ENCODE data around the gene GAA. TPM values are rescaled to one million over a fixed set of nuclear protein-coding genes. Genes with fewer than 3 reads are reported as not detected.

Gene GAA
- total and polyA plus RNA-seq, 10 of the 15 experiments (the other 5 are each of a cell fraction or from before 2014, with no cell fraction given) = 0.18 to 10.5 (median 4.1) TPM

DNA sequence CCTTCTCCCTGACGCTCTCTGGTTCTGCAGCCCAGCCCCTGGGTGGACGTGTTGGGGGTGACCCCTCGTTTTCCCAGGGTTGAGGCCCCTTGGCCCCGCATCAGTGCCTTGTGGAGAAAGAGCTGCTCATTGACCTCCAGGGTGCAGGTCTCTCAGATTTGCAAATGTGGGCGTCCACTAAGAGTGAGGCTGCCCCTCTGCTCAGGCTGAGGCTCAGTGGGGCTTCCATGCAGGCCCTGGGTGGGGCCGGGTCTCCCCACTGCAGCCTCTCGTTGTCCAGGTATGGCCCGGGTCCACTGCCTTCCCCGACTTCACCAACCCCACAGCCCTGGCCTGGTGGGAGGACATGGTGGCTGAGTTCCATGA is 9.0 kb downstream of the GAA start (continued):
- TF ChIP-seq, protein P1, sequence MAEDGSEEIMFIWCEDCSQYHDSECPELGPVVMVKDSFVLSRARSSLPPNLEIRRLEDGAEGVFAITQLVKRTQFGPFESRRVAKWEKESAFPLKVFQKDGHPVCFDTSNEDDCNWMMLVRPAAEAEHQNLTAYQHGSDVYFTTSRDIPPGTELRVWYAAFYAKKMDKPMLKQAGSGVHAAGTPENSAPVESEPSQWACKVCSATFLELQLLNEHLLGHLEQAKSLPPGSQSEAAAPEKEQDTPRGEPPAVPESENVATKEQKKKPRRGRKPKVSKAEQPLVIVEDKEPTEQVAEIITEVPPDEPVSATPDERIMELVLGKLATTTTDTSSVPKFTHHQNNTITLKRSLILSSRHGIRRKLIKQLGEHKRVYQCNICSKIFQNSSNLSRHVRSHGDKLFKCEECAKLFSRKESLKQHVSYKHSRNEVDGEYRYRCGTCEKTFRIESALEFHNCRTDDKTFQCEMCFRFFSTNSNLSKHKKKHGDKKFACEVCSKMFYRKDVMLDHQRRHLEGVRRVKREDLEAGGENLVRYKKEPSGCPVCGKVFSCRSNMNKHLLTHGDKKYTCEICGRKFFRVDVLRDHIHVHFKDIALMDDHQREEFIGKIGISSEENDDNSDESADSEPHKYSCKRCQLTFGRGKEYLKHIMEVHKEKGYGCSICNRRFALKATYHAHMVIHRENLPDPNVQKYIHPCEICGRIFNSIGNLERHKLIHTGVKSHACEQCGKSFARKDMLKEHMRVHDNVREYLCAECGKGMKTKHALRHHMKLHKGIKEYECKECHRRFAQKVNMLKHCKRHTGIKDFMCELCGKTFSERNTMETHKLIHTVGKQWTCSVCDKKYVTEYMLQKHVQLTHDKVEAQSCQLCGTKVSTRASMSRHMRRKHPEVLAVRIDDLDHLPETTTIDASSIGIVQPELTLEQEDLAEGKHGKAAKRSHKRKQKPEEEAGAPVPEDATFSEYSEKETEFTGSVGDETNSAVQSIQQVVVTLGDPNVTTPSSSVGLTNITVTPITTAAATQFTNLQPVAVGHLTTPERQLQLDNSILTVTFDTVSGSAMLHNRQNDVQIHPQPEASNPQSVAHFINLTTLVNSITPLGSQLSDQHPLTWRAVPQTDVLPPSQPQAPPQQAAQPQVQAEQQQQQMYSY (CRISPR knock-in tag; IDR thresholded peaks at IDR 0.05) = no peak
- TF ChIP-seq ZBED1 (IDR thresholded peaks at IDR 0.05; ENCODE audit: borderline replicate concordance) (no peak), YBX1 (IDR thresholded peaks at IDR 0.05) (no peak), SMAD5 (IDR thresholded peaks at IDR 0.05; ENCODE audit: low read depth) (no peak)

DNA sequence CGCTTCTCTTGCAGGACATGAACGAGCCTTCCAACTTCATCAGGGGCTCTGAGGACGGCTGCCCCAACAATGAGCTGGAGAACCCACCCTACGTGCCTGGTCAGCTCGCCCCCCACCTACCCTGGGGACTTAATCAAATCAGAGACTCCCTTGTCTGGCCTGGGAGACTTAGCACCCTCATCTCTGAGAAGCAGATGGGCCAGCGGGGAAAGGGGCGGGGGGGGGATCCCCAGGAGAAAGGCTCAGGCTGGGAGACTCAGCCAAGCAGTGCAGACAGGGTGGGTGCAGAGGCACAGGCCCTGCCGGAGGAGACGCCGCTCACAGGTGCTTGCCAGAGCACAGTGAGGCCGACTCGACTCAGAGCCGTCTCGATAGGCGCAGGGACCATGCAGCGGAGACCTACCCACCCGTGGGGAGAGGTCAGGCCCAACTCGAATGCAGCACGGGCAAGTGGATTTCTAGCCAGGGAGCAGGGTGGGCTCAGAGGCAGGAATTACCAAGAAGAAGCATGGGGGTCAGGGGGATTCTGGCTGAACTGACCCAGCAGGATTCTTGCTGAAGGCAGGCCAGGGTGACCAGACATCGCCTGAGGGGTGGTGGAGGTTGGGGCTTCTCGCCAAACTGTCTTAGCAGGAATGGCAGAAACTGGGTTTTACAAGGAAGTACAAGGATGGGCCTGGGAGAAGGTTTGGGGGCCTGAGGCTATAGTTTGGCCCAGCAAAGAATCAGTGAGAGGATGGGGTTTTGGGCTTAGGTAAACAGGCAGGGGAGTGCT is 9.7 kb downstream of the GAA start:
- in situ Hi-C loops (cut with MboI) = no loop called here
- POLR2A ChIA-PET = no interaction called here
- DNase-seq (ENCODE audit: low read depth, low spot score) (no peak), ATAC-seq (no peak), FAIRE-seq (no peak)
- Histone ChIP-seq H3K9ac (ENCODE audit: control insufficient read depth, insufficient read depth, low read length) (no peak overlapping the region), H3K4me1 (ENCODE audit: control insufficient read depth, insufficient read depth, low read length) (no peaks in the 10 kb centered on the region), H3K27ac (ENCODE audit: control insufficient read depth, insufficient read depth) (no peak overlapping the region), H4K20me1 (ENCODE audit: control insufficient read depth, insufficient read depth) (no peaks in the 10 kb centered on the region; the same call in 1 of the 2 replicates), H3K4me3 (no peak overlapping the region), H3K27me3 (replicated peaks in 1 of 2; ENCODE audit: control insufficient read depth in 2 of 2, insufficient read depth in 2 of 2, low read length in 1 of 2) (peaks cover 0 to 3% of the 10 kb centered on the region in 2 experiments; a peak in 2 of 4 replicates), H3K79me2 (ENCODE audit: control insufficient read depth, insufficient read depth, low read length) (no peaks in the 10 kb centered on the region), H3K4me2 (ENCODE audit: control insufficient read depth, insufficient read depth) (no peak overlapping the region), H3K36me3 (ENCODE audit: control insufficient read depth in 2 of 2, insufficient read depth in 2 of 2, low read length in 1 of 2) (no peaks in the 10 kb centered on the region), H2AFZ (ENCODE audit: control insufficient read depth, low read depth, low read length) (no peak overlapping the region), H3K9me3 (replicated peaks; ENCODE audit: control insufficient read depth, insufficient read depth, low read length) (no peaks in the 10 kb centered on the region; the same call in 2 of the 3 replicates)
- SMC1A ChIA-PET (ENCODE audit: uncharacterized antibody, unreplicated experiment) = no interaction called here
- RAD21 ChIA-PET (ENCODE audit: unreplicated experiment) = no interaction called here
- WGBS (ENCODE audit: insufficient coverage, insufficient replicate concordance, low lambda C conversion rate, missing lambda C conversion rate) = 47% methylated on average over 17 of the region's 21 CpGs
- BruUV-seq (replicated peaks) = no TSS peak
- CTCF ChIA-PET = interaction anchor here (0.6 kb wide), 1 partner anchor 10 kb away, joined by 3 read pairs; the partner anchor contains the start of gene GAA
- intact Hi-C loops (cut with micrococcal nuclease; ENCODE audit: unreplicated experiment) = no loop called here
- TF ChIP-seq NRF1 (conservative IDR thresholded peaks at IDR 0.05; ENCODE audit: low read depth, low read length) = no peak
- no peak for TF ChIP-seq MYB (IDR thresholded peaks at IDR 0.05; ENCODE audit: borderline replicate concordance, low read depth, low read length)
- TF ChIP-seq POLR2AphosphoS5 (IDR thresholded peaks at IDR 0.05; ENCODE audit: low read length) = no peak
- no peak for TF ChIP-seq HSF1 (IDR thresholded peaks at IDR 0.05; ENCODE audit: low read depth, low read length)
- TF ChIP-seq, protein P2, sequence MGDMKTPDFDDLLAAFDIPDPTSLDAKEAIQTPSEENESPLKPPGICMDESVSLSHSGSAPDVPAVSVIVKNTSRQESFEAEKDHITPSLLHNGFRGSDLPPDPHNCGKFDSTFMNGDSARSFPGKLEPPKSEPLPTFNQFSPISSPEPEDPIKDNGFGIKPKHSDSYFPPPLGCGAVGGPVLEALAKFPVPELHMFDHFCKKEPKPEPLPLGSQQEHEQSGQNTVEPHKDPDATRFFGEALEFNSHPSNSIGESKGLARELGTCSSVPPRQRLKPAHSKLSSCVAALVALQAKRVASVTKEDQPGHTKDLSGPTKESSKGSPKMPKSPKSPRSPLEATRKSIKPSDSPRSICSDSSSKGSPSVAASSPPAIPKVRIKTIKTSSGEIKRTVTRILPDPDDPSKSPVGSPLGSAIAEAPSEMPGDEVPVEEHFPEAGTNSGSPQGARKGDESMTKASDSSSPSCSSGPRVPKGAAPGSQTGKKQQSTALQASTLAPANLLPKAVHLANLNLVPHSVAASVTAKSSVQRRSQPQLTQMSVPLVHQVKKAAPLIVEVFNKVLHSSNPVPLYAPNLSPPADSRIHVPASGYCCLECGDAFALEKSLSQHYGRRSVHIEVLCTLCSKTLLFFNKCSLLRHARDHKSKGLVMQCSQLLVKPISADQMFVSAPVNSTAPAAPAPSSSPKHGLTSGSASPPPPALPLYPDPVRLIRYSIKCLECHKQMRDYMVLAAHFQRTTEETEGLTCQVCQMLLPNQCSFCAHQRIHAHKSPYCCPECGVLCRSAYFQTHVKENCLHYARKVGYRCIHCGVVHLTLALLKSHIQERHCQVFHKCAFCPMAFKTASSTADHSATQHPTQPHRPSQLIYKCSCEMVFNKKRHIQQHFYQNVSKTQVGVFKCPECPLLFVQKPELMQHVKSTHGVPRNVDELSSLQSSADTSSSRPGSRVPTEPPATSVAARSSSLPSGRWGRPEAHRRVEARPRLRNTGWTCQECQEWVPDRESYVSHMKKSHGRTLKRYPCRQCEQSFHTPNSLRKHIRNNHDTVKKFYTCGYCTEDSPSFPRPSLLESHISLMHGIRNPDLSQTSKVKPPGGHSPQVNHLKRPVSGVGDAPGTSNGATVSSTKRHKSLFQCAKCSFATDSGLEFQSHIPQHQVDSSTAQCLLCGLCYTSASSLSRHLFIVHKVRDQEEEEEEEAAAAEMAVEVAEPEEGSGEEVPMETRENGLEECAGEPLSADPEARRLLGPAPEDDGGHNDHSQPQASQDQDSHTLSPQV (IDR thresholded peaks at IDR 0.05) = no peak
- TF ChIP-seq SP1 (IDR thresholded peaks at IDR 0.05; ENCODE audit: low read depth, low read length) = no peak
- no peak for TF ChIP-seq HCFC1 (IDR thresholded peaks at IDR 0.05; ENCODE audit: low read length)
- TF ChIP-seq ZNF217 (IDR thresholded peaks at IDR 0.05) = no peak
- TF ChIP-seq BCL11A (IDR thresholded peaks at IDR 0.05; ENCODE audit: low read depth, low read length) = no peak

Measured in GM12878 (cell line).